ENCODE results near the gene PGF.

DNA sequence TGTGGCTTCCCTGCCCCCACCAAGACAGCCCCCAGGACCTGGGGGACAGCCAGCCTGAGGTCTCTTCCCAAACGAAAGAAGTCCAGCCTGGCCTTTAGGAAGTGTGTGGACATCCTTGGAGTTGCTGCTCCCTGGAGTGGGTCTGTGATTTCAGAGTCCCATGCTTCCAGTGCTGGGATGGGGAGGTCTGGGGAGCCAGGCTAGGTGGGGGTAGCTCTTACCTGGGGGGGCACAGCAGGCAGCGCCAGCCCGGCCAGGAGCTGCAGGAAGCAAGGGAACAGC lies 509 bp downstream of the PGF start:
- TF ChIP-seq, protein P1, sequence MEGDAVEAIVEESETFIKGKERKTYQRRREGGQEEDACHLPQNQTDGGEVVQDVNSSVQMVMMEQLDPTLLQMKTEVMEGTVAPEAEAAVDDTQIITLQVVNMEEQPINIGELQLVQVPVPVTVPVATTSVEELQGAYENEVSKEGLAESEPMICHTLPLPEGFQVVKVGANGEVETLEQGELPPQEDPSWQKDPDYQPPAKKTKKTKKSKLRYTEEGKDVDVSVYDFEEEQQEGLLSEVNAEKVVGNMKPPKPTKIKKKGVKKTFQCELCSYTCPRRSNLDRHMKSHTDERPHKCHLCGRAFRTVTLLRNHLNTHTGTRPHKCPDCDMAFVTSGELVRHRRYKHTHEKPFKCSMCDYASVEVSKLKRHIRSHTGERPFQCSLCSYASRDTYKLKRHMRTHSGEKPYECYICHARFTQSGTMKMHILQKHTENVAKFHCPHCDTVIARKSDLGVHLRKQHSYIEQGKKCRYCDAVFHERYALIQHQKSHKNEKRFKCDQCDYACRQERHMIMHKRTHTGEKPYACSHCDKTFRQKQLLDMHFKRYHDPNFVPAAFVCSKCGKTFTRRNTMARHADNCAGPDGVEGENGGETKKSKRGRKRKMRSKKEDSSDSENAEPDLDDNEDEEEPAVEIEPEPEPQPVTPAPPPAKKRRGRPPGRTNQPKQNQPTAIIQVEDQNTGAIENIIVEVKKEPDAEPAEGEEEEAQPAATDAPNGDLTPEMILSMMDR (IDR thresholded peaks at IDR 0.05): no peak
- TF ChIP-seq ZFX (IDR thresholded peaks at IDR 0.05; ENCODE audit: borderline replicate concordance): no peak
